ENCODE measurements around the gene TIAM2. TPM values are rescaled to one million over a fixed set of nuclear protein-coding genes. Genes with fewer than 3 reads are reported as not detected.

Gene TIAM2
- total and polyA plus RNA-seq, 10 of the 15 experiments (the other 5 are each of a cell fraction or from before 2014, with no cell fraction given): 1.1 to 10.5 (median 2.3) TPM

DNA sequence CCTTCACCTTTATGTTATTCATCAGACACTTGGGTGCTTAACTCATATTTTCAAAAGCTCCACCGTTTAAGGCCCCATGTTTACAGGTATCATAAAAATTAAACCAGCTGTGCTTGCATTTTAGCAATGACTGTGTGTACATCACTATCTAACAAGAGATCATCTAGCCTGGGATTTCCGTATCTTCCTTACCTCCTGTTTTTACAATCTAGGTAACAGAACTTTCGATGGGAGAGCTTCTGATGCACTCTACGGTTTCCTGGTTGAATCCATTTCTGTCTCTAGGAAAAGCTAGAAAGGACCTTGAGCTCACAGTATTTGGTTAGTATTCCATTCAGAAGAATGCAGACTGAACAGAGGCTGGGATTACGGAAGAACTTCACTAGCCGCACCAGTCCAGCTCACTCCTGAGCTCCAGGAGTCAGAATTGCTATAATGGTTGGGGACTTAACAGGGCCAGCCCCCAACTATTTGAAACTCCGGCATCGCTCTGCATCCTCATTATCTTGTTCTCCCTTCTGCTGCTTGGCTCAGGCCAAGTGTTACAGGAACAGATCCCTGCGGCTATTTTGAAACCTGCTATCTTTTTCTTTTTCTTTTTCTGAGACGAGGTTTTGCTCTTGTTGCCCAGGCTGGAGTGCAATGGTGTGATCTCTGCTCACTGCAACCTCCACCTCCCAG, 255.7 kb downstream of the TIAM2 start:
- SMC1A ChIA-PET (ENCODE audit: uncharacterized antibody, unreplicated experiment): interaction anchor here (0.9 to 11.0 kb wide), 13 partner anchors 9 to 577 kb away, joined by 3 to 224 read pairs (median 5); no protein-coding TSS in a partner anchor
- intact Hi-C loops (cut with micrococcal nuclease; ENCODE audit: unreplicated experiment) (no loop called here), in situ Hi-C loops (cut with MboI) (loop anchor here (5.0 kb wide), 3 partner anchors 74 to 574 kb away; no protein-coding TSS in a partner anchor)
- FAIRE-seq (no peak), ATAC-seq (no peak), DNase-seq (ENCODE audit: low read depth, low spot score) (no peak)
- Histone ChIP-seq H3K4me3 (no peak overlapping the region), H2AFZ (ENCODE audit: control insufficient read depth, low read depth, low read length) (no peak overlapping the region), H3K27me3 (replicated peaks in 1 of 2; ENCODE audit: control insufficient read depth in 2 of 2, insufficient read depth in 2 of 2, low read length in 1 of 2) (no peaks in the 10 kb centered on the region), H3K27ac (ENCODE audit: control insufficient read depth, insufficient read depth) (no peak overlapping the region), H4K20me1 (ENCODE audit: control insufficient read depth, insufficient read depth) (no peaks in the 10 kb centered on the region), H3K79me2 (ENCODE audit: control insufficient read depth, insufficient read depth, low read length) (no peaks in the 10 kb centered on the region), H3K9me3 (replicated peaks; ENCODE audit: control insufficient read depth, insufficient read depth, low read length) (no peaks in the 10 kb centered on the region), H3K4me1 (ENCODE audit: control insufficient read depth, insufficient read depth, low read length) (peaks cover 4% of the 10 kb centered on the region; the same call in 1 of the 2 replicates), H3K36me3 (ENCODE audit: control insufficient read depth in 2 of 2, insufficient read depth in 2 of 2, low read length in 1 of 2) (peaks cover 9 to 27% of the 10 kb centered on the region in 2 experiments), H3K9ac (ENCODE audit: control insufficient read depth, insufficient read depth, low read length) (no peak overlapping the region), H3K4me2 (ENCODE audit: control insufficient read depth, insufficient read depth) (no peak overlapping the region)
- TF ChIP-seq NRF1 (conservative IDR thresholded peaks at IDR 0.05; ENCODE audit: low read depth, low read length): no peak
- TF ChIP-seq, protein P1, sequence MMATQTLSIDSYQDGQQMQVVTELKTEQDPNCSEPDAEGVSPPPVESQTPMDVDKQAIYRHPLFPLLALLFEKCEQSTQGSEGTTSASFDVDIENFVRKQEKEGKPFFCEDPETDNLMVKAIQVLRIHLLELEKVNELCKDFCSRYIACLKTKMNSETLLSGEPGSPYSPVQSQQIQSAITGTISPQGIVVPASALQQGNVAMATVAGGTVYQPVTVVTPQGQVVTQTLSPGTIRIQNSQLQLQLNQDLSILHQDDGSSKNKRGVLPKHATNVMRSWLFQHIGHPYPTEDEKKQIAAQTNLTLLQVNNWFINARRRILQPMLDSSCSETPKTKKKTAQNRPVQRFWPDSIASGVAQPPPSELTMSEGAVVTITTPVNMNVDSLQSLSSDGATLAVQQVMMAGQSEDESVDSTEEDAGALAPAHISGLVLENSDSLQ (IDR thresholded peaks at IDR 0.05): no peak
- TF ChIP-seq, protein P2, sequence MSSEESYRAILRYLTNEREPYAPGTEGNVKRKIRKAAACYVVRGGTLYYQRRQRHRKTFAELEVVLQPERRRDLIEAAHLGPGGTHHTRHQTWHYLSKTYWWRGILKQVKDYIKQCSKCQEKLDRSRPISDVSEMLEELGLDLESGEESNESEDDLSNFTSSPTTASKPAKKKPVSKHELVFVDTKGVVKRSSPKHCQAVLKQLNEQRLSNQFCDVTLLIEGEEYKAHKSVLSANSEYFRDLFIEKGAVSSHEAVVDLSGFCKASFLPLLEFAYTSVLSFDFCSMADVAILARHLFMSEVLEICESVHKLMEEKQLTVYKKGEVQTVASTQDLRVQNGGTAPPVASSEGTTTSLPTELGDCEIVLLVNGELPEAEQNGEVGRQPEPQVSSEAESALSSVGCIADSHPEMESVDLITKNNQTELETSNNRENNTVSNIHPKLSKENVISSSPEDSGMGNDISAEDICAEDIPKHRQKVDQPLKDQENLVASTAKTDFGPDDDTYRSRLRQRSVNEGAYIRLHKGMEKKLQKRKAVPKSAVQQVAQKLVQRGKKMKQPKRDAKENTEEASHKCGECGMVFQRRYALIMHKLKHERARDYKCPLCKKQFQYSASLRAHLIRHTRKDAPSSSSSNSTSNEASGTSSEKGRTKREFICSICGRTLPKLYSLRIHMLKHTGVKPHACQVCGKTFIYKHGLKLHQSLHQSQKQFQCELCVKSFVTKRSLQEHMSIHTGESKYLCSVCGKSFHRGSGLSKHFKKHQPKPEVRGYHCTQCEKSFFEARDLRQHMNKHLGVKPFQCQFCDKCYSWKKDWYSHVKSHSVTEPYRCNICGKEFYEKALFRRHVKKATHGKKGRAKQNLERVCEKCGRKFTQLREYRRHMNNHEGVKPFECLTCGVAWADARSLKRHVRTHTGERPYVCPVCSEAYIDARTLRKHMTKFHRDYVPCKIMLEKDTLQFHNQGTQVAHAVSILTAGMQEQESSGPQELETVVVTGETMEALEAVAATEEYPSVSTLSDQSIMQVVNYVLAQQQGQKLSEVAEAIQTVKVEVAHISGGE (CRISPR knock-in tag; IDR thresholded peaks at IDR 0.05): no peak
- no peak for TF ChIP-seq HDAC6 (IDR thresholded peaks at IDR 0.05; ENCODE audit: unreplicated experiment)
- TF ChIP-seq, protein P3, sequence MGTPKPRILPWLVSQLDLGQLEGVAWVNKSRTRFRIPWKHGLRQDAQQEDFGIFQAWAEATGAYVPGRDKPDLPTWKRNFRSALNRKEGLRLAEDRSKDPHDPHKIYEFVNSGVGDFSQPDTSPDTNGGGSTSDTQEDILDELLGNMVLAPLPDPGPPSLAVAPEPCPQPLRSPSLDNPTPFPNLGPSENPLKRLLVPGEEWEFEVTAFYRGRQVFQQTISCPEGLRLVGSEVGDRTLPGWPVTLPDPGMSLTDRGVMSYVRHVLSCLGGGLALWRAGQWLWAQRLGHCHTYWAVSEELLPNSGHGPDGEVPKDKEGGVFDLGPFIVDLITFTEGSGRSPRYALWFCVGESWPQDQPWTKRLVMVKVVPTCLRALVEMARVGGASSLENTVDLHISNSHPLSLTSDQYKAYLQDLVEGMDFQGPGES (IDR thresholded peaks at IDR 0.05): no peak
- no peak for TF ChIP-seq POLR2A (IDR thresholded peaks at IDR 0.05; ENCODE audit: low read depth, low read length)
- no peak for TF ChIP-seq RFX5 (IDR thresholded peaks at IDR 0.05; ENCODE audit: low read depth, low read length)
- TF ChIP-seq POLR2AphosphoS5 (IDR thresholded peaks at IDR 0.05; ENCODE audit: low read length): no peak
- TF ChIP-seq ZBED1 (IDR thresholded peaks at IDR 0.05; ENCODE audit: borderline replicate concordance): no peak
- TF ChIP-seq RAD21 (IDR thresholded peaks at IDR 0.05; ENCODE audit: insufficient read depth, low read depth, low read length): no peak
- no peak for TF ChIP-seq FOXM1 (IDR thresholded peaks at IDR 0.05; ENCODE audit: low read depth, low read length)
- no peak for TF ChIP-seq IKZF1 (conservative IDR thresholded peaks at IDR 0.05)
- TF ChIP-seq NFIC (IDR thresholded peaks at IDR 0.05; ENCODE audit: low read depth, low read length): no peak
- CTCF ChIA-PET: interaction anchor here (0.9 to 8.5 kb wide), 12 partner anchors 11 to 575 kb away, joined by 3 to 228 read pairs (median 4); no protein-coding TSS in a partner anchor
- RAD21 ChIA-PET (ENCODE audit: unreplicated experiment): interaction anchor here (10.1 kb wide), 1 partner anchor 72 kb away, joined by 178 read pairs; no protein-coding TSS in a partner anchor
- BruUV-seq (replicated peaks): no TSS peak
- 98% methylated on average over 10 of the region's 10 CpGs for WGBS (ENCODE audit: insufficient coverage, insufficient replicate concordance, low lambda C conversion rate, missing lambda C conversion rate)
- POLR2A ChIA-PET: interaction anchor here (2.0 kb wide), 1 partner anchor 73 kb away, joined by 6 read pairs; no protein-coding TSS in a partner anchor

Data from GM12878 (cell line).